ENCODE data around the gene KLHL21. TPM values are rescaled to one million over a fixed set of nuclear protein-coding genes. Genes with fewer than 3 reads are reported as not detected.

The KLHL21 gene
- total and polyA plus RNA-seq, 10 of the 15 experiments (the other 5 are each of a cell fraction or from before 2014, with no cell fraction given) = 0.76 to 12.2 (median 5.2) TPM

DNA sequence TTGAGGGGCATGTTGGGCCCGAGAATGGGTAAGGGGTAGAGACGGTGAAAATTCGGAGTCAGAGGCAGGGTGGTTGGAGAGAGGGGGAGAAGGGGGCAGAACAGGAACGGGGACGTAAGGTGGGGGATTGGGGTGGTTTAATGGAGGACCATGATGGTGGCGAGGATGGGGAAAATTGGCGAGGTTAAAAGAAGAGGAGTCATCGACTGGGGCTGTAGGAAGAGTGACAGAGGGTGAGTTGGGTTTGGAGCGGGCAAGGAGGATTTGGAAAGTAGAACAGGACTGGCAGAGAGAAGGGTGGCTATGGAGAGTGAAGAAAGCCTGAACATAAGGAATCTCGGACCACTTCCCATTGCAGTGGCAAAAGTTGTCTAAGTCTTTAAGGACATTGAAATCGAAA lies 33.6 kb downstream of the KLHL21 start:
- BruUV-seq (replicated peaks) = no TSS peak
- Histone ChIP-seq H3K79me2 (ENCODE audit: control insufficient read depth, insufficient read depth, low read length) (no peaks in the 10 kb centered on the region), H3K4me2 (ENCODE audit: control insufficient read depth, insufficient read depth) (no peak overlapping the region), H3K36me3 (ENCODE audit: control insufficient read depth in 2 of 2, insufficient read depth in 2 of 2, low read length in 1 of 2) (no peaks in the 10 kb centered on the region), H3K9ac (ENCODE audit: control insufficient read depth, insufficient read depth, low read length) (no peak overlapping the region), H3K27me3 (replicated peaks in 1 of 2; ENCODE audit: control insufficient read depth in 2 of 2, insufficient read depth in 2 of 2, low read length in 1 of 2) (peaks cover 0 to 2% of the 10 kb centered on the region in 2 experiments; a peak in 2 of 4 replicates), H2AFZ (ENCODE audit: control insufficient read depth, low read depth, low read length) (no peak overlapping the region), H3K9me3 (replicated peaks; ENCODE audit: control insufficient read depth, insufficient read depth, low read length) (no peaks in the 10 kb centered on the region; the same call in 1 of the 3 replicates), H3K4me1 (ENCODE audit: control insufficient read depth, insufficient read depth, low read length) (no peaks in the 10 kb centered on the region), H4K20me1 (ENCODE audit: control insufficient read depth, insufficient read depth) (no peaks in the 10 kb centered on the region), H3K27ac (ENCODE audit: control insufficient read depth, insufficient read depth) (no peak overlapping the region), H3K4me3 (no peak overlapping the region)
- intact Hi-C loops (cut with micrococcal nuclease; ENCODE audit: unreplicated experiment) (no loop called here), in situ Hi-C loops (cut with MboI) (no loop called here)
- POLR2A ChIA-PET = interaction anchor here (0.6 to 0.7 kb wide), 2 partner anchors 121 to 172 kb away, joined by 3 read pairs; no protein-coding TSS in a partner anchor
- FAIRE-seq (no peak), ATAC-seq (no peak), DNase-seq (ENCODE audit: low read depth, low spot score) (no peak)
- 48% methylated on average over 8 of the region's 11 CpGs for WGBS (ENCODE audit: insufficient coverage, insufficient replicate concordance, low lambda C conversion rate, missing lambda C conversion rate)
- SMC1A ChIA-PET (ENCODE audit: uncharacterized antibody, unreplicated experiment) = no interaction called here
- CTCF ChIA-PET = interaction anchor here (1.0 kb wide), 1 partner anchor 47 kb away, joined by 3 read pairs; no protein-coding TSS in a partner anchor
- TF ChIP-seq, protein P1, sequence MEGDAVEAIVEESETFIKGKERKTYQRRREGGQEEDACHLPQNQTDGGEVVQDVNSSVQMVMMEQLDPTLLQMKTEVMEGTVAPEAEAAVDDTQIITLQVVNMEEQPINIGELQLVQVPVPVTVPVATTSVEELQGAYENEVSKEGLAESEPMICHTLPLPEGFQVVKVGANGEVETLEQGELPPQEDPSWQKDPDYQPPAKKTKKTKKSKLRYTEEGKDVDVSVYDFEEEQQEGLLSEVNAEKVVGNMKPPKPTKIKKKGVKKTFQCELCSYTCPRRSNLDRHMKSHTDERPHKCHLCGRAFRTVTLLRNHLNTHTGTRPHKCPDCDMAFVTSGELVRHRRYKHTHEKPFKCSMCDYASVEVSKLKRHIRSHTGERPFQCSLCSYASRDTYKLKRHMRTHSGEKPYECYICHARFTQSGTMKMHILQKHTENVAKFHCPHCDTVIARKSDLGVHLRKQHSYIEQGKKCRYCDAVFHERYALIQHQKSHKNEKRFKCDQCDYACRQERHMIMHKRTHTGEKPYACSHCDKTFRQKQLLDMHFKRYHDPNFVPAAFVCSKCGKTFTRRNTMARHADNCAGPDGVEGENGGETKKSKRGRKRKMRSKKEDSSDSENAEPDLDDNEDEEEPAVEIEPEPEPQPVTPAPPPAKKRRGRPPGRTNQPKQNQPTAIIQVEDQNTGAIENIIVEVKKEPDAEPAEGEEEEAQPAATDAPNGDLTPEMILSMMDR (IDR thresholded peaks at IDR 0.05 in 2 of 3, conservative IDR thresholded peaks at IDR 0.05 in 1 of 3; ENCODE audit: control insufficient read depth in 2 of 3, extremely low read depth in 1 of 3, insufficient read depth in 1 of 3, low read depth in 3 of 3, low read length in 3 of 3) = no peak
- TF ChIP-seq NR2C2 (IDR thresholded peaks at IDR 0.05; ENCODE audit: borderline replicate concordance, control insufficient read depth, insufficient read length, low read depth) (no peak), TCF7 (IDR thresholded peaks at IDR 0.05; ENCODE audit: borderline replicate concordance) (no peak), MEF2A (IDR thresholded peaks at IDR 0.05; ENCODE audit: insufficient read depth, low read depth, low read length) (no peak), ZNF24 (IDR thresholded peaks at IDR 0.05) (no peak), TARDBP (IDR thresholded peaks at IDR 0.05; ENCODE audit: borderline replicate concordance) (no peak), MTA3 (IDR thresholded peaks at IDR 0.05; ENCODE audit: borderline replicate concordance, low read length) (no peak), NFYA (IDR thresholded peaks at IDR 0.05; ENCODE audit: borderline replicate concordance, low read depth, low read length) (no peak)
- TF ChIP-seq, protein P2, sequence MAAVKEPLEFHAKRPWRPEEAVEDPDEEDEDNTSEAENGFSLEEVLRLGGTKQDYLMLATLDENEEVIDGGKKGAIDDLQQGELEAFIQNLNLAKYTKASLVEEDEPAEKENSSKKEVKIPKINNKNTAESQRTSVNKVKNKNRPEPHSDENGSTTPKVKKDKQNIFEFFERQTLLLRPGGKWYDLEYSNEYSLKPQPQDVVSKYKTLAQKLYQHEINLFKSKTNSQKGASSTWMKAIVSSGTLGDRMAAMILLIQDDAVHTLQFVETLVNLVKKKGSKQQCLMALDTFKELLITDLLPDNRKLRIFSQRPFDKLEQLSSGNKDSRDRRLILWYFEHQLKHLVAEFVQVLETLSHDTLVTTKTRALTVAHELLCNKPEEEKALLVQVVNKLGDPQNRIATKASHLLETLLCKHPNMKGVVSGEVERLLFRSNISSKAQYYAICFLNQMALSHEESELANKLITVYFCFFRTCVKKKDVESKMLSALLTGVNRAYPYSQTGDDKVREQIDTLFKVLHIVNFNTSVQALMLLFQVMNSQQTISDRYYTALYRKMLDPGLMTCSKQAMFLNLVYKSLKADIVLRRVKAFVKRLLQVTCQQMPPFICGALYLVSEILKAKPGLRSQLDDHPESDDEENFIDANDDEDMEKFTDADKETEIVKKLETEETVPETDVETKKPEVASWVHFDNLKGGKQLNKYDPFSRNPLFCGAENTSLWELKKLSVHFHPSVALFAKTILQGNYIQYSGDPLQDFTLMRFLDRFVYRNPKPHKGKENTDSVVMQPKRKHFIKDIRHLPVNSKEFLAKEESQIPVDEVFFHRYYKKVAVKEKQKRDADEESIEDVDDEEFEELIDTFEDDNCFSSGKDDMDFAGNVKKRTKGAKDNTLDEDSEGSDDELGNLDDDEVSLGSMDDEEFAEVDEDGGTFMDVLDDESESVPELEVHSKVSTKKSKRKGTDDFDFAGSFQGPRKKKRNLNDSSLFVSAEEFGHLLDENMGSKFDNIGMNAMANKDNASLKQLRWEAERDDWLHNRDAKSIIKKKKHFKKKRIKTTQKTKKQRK (IDR thresholded peaks at IDR 0.05; ENCODE audit: low read depth, low read length) = no peak
- RAD21 ChIA-PET (ENCODE audit: unreplicated experiment) = no interaction called here

All from GM12878 (cell line).